Osteoblast (primary cell): ENCODE results near the gene RAB3GAP1. TPM values are rescaled to one million over a fixed set of nuclear protein-coding genes. Genes with fewer than 3 reads are reported as not detected.

ENCODE experiments used
- DNase-seq: peaks from one replicate; pipeline ENCODE4 v3.0.0; 2011; ENCODE audit warnings: low spot score, mixed read lengths; ENCODE audit not compliant: insufficient read length; ENCODE audit errors: missing footprints
- H2AFZ ChIP-seq: 2 replicates; pipeline ENCODE4 v1.6.0; 2011; ENCODE audit warnings: mild to moderate bottlenecking, low read length
- H3K27ac ChIP-seq: 2 replicates; pipeline ENCODE4 v1.5.1; 2011; ENCODE audit warnings: mild to moderate bottlenecking, low read depth, low read length, moderate library complexity
- H3K27me3 ChIP-seq: 2 replicates; pipeline ENCODE4 v1.6.0; 2012; ENCODE audit warnings: mild to moderate bottlenecking, control low read depth, inconsistent platforms, low read length, moderate library complexity; ENCODE audit not compliant: insufficient read depth
- H3K36me3 ChIP-seq: 2 replicates; pipeline ENCODE4 v1.5.1; 2011; ENCODE audit warnings: mild to moderate bottlenecking, low read length, control low read depth, moderate library complexity; ENCODE audit not compliant: insufficient read depth
- H3K4me1 ChIP-seq: 2 replicates; pipeline ENCODE4 v1.5.1; 2011; ENCODE audit warnings: mild to moderate bottlenecking, low read length, control low read depth, moderate library complexity; ENCODE audit not compliant: insufficient read depth
- H3K4me2 ChIP-seq: 2 replicates; pipeline ENCODE4 v1.6.0; 2011; ENCODE audit warnings: mild to moderate bottlenecking, low read length; ENCODE audit not compliant: insufficient read depth
- H3K4me3 ChIP-seq: fragments of 200-600 bp; sonication (generic); 3 replicates; pipeline ENCODE4 v1.5.1; 2012; ENCODE audit warnings: mild to moderate bottlenecking, low read length, inconsistent platforms; ENCODE audit not compliant: insufficient read depth
- H3K79me2 ChIP-seq: 2 replicates; pipeline ENCODE4 v1.6.0; 2012; ENCODE audit warnings: mild to moderate bottlenecking, low read length, control low read depth, inconsistent platforms; ENCODE audit not compliant: insufficient read depth
- H3K9me3 ChIP-seq: 2 replicates; pipeline ENCODE4 v1.5.1; 2011; ENCODE audit warnings: low read depth, low read length, control low read depth
- H4K20me1 ChIP-seq: 2 replicates; pipeline ENCODE4 v1.6.0; 2012; ENCODE audit warnings: mild to moderate bottlenecking, low read length, control low read depth; ENCODE audit not compliant: insufficient read depth
- total RNA-seq: library from RNA; depleted of rRNA; stranded (reverse); fragments of >200 nt; gene quantifications from 2 replicates; pipeline ENCODE4 v1.2.3, GENCODE V29; 2012
- TF ChIP-seq, protein P1 (sequence below): IDR thresholded peaks from 2 replicates; pipeline ENCODE4 v1.5.1; 2011; ENCODE audit warnings: mild to moderate bottlenecking, low read depth, low read length, moderate library complexity; ENCODE audit errors: extremely low read depth

The RAB3GAP1 gene
- total RNA-seq, 1 donor: 90.5 TPM

DNA sequence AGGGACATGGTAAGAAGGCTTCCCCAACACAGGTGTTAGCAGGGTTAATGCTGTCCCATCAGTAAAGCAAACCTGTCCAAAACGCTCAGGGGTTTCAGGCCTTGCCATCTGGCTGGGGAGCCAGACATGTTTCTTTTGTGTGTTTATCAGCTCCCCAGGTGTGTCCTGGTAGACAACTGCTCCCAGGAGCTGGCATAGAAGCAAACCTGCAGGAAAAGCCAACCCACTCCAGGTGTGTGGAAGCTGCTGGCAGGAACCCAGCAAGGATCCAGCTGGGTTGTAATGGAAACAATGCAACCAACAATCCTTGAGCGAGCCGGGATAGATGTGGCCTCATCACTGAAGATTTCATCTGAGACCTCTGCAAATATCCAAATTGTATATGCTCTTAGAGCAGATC lies 123.1 kb downstream of the RAB3GAP1 start:
- TF ChIP-seq, protein P1, sequence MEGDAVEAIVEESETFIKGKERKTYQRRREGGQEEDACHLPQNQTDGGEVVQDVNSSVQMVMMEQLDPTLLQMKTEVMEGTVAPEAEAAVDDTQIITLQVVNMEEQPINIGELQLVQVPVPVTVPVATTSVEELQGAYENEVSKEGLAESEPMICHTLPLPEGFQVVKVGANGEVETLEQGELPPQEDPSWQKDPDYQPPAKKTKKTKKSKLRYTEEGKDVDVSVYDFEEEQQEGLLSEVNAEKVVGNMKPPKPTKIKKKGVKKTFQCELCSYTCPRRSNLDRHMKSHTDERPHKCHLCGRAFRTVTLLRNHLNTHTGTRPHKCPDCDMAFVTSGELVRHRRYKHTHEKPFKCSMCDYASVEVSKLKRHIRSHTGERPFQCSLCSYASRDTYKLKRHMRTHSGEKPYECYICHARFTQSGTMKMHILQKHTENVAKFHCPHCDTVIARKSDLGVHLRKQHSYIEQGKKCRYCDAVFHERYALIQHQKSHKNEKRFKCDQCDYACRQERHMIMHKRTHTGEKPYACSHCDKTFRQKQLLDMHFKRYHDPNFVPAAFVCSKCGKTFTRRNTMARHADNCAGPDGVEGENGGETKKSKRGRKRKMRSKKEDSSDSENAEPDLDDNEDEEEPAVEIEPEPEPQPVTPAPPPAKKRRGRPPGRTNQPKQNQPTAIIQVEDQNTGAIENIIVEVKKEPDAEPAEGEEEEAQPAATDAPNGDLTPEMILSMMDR: no peak
- no peak overlapping the region for H3K4me2 ChIP-seq
- no peak for DNase-seq

DNA sequence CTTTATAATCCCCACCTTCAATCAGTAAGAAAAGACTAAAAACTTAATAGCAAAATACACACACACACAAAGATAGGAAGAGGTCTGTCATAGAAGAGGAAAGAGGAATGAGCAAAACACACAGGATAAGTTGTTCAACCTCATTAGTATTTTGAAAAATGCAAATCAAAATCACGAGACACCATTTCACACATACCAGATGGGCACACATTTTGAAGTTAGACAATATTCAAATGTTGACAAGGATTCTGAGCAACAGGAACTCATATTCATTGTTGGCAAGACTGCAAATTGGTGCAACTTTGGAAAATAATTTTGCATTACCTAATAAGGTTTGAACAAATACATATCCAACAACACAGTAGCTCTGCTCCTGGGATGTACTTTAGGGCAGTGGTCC lies 127.6 kb downstream of the RAB3GAP1 start:
- Histone ChIP-seq H3K9me3 (no peaks in the 10 kb centered on the region), H3K27ac (no peak overlapping the region), H3K4me2 (no peak overlapping the region), H4K20me1 (no peaks in the 10 kb centered on the region), H3K4me1 (no peaks in the 10 kb centered on the region), H2AFZ (no peak overlapping the region), H3K4me3 (no peak overlapping the region), H3K36me3 (peaks cover 10% of the 10 kb centered on the region), H3K79me2 (no peaks in the 10 kb centered on the region), H3K27me3 (no peaks in the 10 kb centered on the region)
- no peak for DNase-seq
- TF ChIP-seq, protein P1: no peak

More for the DNA sequence above, 123.1 kb downstream of the RAB3GAP1 start:
- H3K4me3 ChIP-seq: no peak overlapping the region
- H3K27me3 ChIP-seq: no peaks in the 10 kb centered on the region
- H2AFZ ChIP-seq: no peak overlapping the region
- H3K9me3 ChIP-seq: no peaks in the 10 kb centered on the region
- peaks cover 19% of the 10 kb centered on the region for H3K36me3 ChIP-seq
- H3K4me1 ChIP-seq: no peaks in the 10 kb centered on the region
- no peaks in the 10 kb centered on the region for H3K79me2 ChIP-seq
- no peak overlapping the region for H3K27ac ChIP-seq
- peaks cover 2% of the 10 kb centered on the region for H4K20me1 ChIP-seq

- TF ChIP-seq, protein P1: no peak
- no peak for DNase-seq
- H3K9me3 ChIP-seq: no peaks in the 10 kb centered on the region
- H3K4me3 ChIP-seq: no peak overlapping the region
- no peaks in the 10 kb centered on the region for H4K20me1 ChIP-seq
- no peaks in the 10 kb centered on the region for H3K4me1 ChIP-seq
- H3K27me3 ChIP-seq: no peaks in the 10 kb centered on the region
- no peaks in the 10 kb centered on the region for H3K79me2 ChIP-seq
- H2AFZ ChIP-seq: no peak overlapping the region
- H3K36me3 ChIP-seq: no peaks in the 10 kb centered on the region
- H3K4me2 ChIP-seq: no peak overlapping the region
- no peak overlapping the region for H3K27ac ChIP-seq
These were observed 130.1 kb downstream of the RAB3GAP1 start for GRCh38 chr2:135182190-135182589.

GRCh38 chr2:135182601-135183000 lies 130.5 kb downstream of the RAB3GAP1 start:
- Histone ChIP-seq H3K79me2 (no peaks in the 10 kb centered on the region), H2AFZ (no peak overlapping the region), H3K4me1 (no peaks in the 10 kb centered on the region), H4K20me1 (no peaks in the 10 kb centered on the region), H3K36me3 (no peaks in the 10 kb centered on the region), H3K27me3 (no peaks in the 10 kb centered on the region), H3K4me3 (no peak overlapping the region), H3K4me2 (no peak overlapping the region), H3K27ac (no peak overlapping the region), H3K9me3 (no peaks in the 10 kb centered on the region)
- TF ChIP-seq, protein P1: no peak
- DNase-seq: no peak
